IMR-90 (cell line): ENCODE measurements around the gene ELANE. TPM values are rescaled to one million over a fixed set of nuclear protein-coding genes. Genes with fewer than 3 reads are reported as not detected.

ENCODE experiments used
- ATAC-seq: fragments of 200-7000 bp; cut with Tn5 transposase; 2 replicates; pipeline ENCODE4 v1.9.1; 2020; ENCODE audit warnings: low read depth, mild to moderate bottlenecking, moderate library complexity
- BruUV-seq: library from RNA; stranded (reverse); fragments of 400-500 nt; replicated peaks from 2 replicates; lab custom pipeline; 2021; lab: Mats Ljungman, UMichigan
- CTCF ChIA-PET: fragments of 300-600 bp; formaldehyde crosslinking; extraction: SDS; loops from one replicate; lab custom pipeline; 2021; ENCODE audit warnings: antibody characterized with exemption; lab: Yijun Ruan, JAX
- POLR2A ChIA-PET: fragments of 300-600 bp; sonication (Branson Sonifier 250); formaldehyde crosslinking; loops from one replicate; lab custom pipeline; 2022; ENCODE audit warnings: antibody characterized with exemption; ENCODE audit not compliant: unreplicated experiment; lab: Charles Lee
- DNase-seq: peaks from one replicate; pipeline ENCODE4 v3.0.0; 2013
- H2AFZ ChIP-seq: replicated peaks from 2 replicates; pipeline ENCODE3; 2013; ENCODE audit warnings: low read length, mild to moderate bottlenecking; ENCODE audit not compliant: poor library complexity
- H2AK5ac ChIP-seq: 2 replicates; pipeline ENCODE4 v1.6.1; 2013; ENCODE audit warnings: low read depth, low read length, inconsistent platforms
- H2AK9ac ChIP-seq: replicated peaks from 2 replicates; pipeline ENCODE3; 2013; ENCODE audit warnings: mild to moderate bottlenecking, low read depth, low read length, moderate library complexity; ENCODE audit not compliant: poor library complexity
- H2BK120ac ChIP-seq: 2 replicates; pipeline ENCODE4 v1.6.1; 2013; ENCODE audit warnings: low read depth, low read length, inconsistent platforms
- H2BK15ac ChIP-seq: 3 replicates; pipeline ENCODE4 v1.6.1; 2013; ENCODE audit warnings: low read depth, low read length, inconsistent platforms
- H2BK20ac ChIP-seq: 2 replicates; pipeline ENCODE4 v1.6.1; 2013; ENCODE audit warnings: low read depth, mild to moderate bottlenecking, inconsistent platforms, low read length, moderate library complexity
- H2BK5ac ChIP-seq: 2 replicates; pipeline ENCODE4 v1.6.1; 2013; ENCODE audit warnings: mild to moderate bottlenecking, low read depth, low read length, inconsistent platforms; ENCODE audit not compliant: poor library complexity, severe bottlenecking
- H3K14ac ChIP-seq: replicated peaks from 2 replicates; pipeline ENCODE4 v1.6.1; 2013; ENCODE audit warnings: low read depth, low read length, inconsistent platforms
- H3K18ac ChIP-seq: 2 replicates; pipeline ENCODE4 v1.6.1; 2013; ENCODE audit warnings: low read depth, low read length, control low read depth
- H3K23ac ChIP-seq: 2 replicates; pipeline ENCODE4 v1.6.1; 2013; ENCODE audit warnings: low read depth, low read length, inconsistent platforms
- H3K27ac ChIP-seq: 2 replicates; pipeline ENCODE4 v1.5.1; 2013; ENCODE audit warnings: mild to moderate bottlenecking, control low read depth, low read length; ENCODE audit not compliant: insufficient read depth
- H3K27me3 ChIP-seq: 2 replicates; pipeline ENCODE4 v1.6.1; 2013; ENCODE audit warnings: low read length; ENCODE audit not compliant: control insufficient read depth, insufficient read depth
- H3K36me3 ChIP-seq: 2 replicates; pipeline ENCODE4 v1.6.1; 2013; ENCODE audit warnings: low read length, mixed read lengths; ENCODE audit not compliant: control insufficient read depth, insufficient read depth
- H3K4ac ChIP-seq: 2 replicates; pipeline ENCODE4 v1.6.1; 2013; ENCODE audit warnings: low read depth, low read length, inconsistent platforms
- H3K4me1 ChIP-seq: 2 replicates; pipeline ENCODE4 v1.6.1; 2013; ENCODE audit warnings: low read length, mixed read lengths; ENCODE audit not compliant: control insufficient read depth, insufficient read depth
- H3K4me2 ChIP-seq: 2 replicates; pipeline ENCODE4 v1.6.1; 2013; ENCODE audit warnings: low read depth, mild to moderate bottlenecking, control low read depth, low read length, moderate library complexity
- H3K4me3 ChIP-seq: 2 replicates; pipeline ENCODE4 v1.5.1; 2013; ENCODE audit warnings: low read depth, mild to moderate bottlenecking, control low read depth, low read length, moderate library complexity; ENCODE audit not compliant: insufficient read depth
- H3K56ac ChIP-seq: 2 replicates; pipeline ENCODE4 v1.6.1; 2013; ENCODE audit warnings: low read length, inconsistent platforms; ENCODE audit not compliant: insufficient read depth; ENCODE audit errors: extremely low read depth
- H3K79me1 ChIP-seq, 2 experiments: 2 replicates each; pipeline ENCODE4 v1.6.1; 2013; ENCODE audit warnings: low read length in 2 of 2, inconsistent platforms in 1 of 2, low read depth in 1 of 2
- H3K9ac ChIP-seq: 2 replicates; pipeline ENCODE4 v1.6.1; 2013; ENCODE audit warnings: low read depth, low read length, control low read depth
- H3K9me1 ChIP-seq: 2 replicates; pipeline ENCODE4 v1.6.1; 2013; ENCODE audit warnings: low read length, inconsistent platforms; ENCODE audit not compliant: insufficient read depth
- H3K9me3 ChIP-seq: 2 replicates; pipeline ENCODE4 v1.6.1; 2013; ENCODE audit warnings: low read length; ENCODE audit not compliant: control insufficient read depth, insufficient read depth
- H4K20me1 ChIP-seq: 2 replicates; pipeline ENCODE4 v1.6.1; 2013; ENCODE audit warnings: low read length, inconsistent platforms; ENCODE audit not compliant: insufficient read depth
- H4K5ac ChIP-seq: 2 replicates; pipeline ENCODE4 v1.6.1; 2013; ENCODE audit warnings: mild to moderate bottlenecking, low read depth, low read length, control low read depth
- H4K8ac ChIP-seq, 2 experiments: 2 replicates each; pipeline ENCODE4 v1.6.1; 2013; ENCODE audit warnings: low read depth in 2 of 2, low read length in 2 of 2, control low read depth in 1 of 2, inconsistent platforms in 1 of 2
- H4K91ac ChIP-seq: 2 replicates; pipeline ENCODE4 v1.6.1; 2013; ENCODE audit warnings: low read depth, low read length, inconsistent platforms; ENCODE audit not compliant: insufficient read depth
- BHLHE40 ChIP-seq: fragments of 150-350 bp; IDR thresholded peaks from 2 replicates; pipeline ENCODE4 v1.6.1; 2016; ENCODE audit warnings: mild to moderate bottlenecking, low read depth, low read length
- CEBPB ChIP-seq: IDR thresholded peaks from 2 replicates; pipeline ENCODE4 v1.6.1; 2012; ENCODE audit warnings: low read depth, low read length, improper control_type of control experiment
- CHD1 ChIP-seq: IDR thresholded peaks from 2 replicates; pipeline ENCODE4 v1.6.1; 2012; ENCODE audit warnings: low read depth, low read length, improper control_type of control experiment
- CTCF ChIP-seq: conservative IDR thresholded peaks from 2 replicates; pipeline ENCODE4 v1.5.1; 2012; ENCODE audit warnings: mild to moderate bottlenecking, low read depth, low read length, improper control_type of control experiment
- FOS ChIP-seq: fragments of 150-350 bp; IDR thresholded peaks from 2 replicates; pipeline ENCODE4 v1.6.1; 2016; ENCODE audit warnings: low read depth, low read length
- MAFK ChIP-seq: IDR thresholded peaks from 2 replicates; pipeline ENCODE4 v1.6.1; 2012; ENCODE audit warnings: low read depth, low read length, improper control_type of control experiment
- MXI1 ChIP-seq: IDR thresholded peaks from 2 replicates; pipeline ENCODE4 v1.6.1; 2012; ENCODE audit warnings: low read depth, mild to moderate bottlenecking, low read length, moderate library complexity, borderline replicate concordance
- NFE2L2 ChIP-seq: fragments of 150-350 bp; IDR thresholded peaks from 2 replicates; pipeline ENCODE4 v1.6.1; 2016; ENCODE audit warnings: low read depth, mild to moderate bottlenecking, low read length
- POLR2A ChIP-seq: IDR thresholded peaks from 2 replicates; pipeline ENCODE4 v1.6.1; 2012; ENCODE audit warnings: mild to moderate bottlenecking, low read depth, low read length
- RAD21 ChIP-seq: IDR thresholded peaks from 2 replicates; pipeline ENCODE4 v1.6.1; 2012; ENCODE audit warnings: low read length, improper control_type of control experiment
- RCOR1 ChIP-seq: IDR thresholded peaks from 2 replicates; pipeline ENCODE4 v1.6.1; 2012; ENCODE audit warnings: mild to moderate bottlenecking, low read length, improper control_type of control experiment; ENCODE audit not compliant: insufficient replicate concordance
- RFX5 ChIP-seq: IDR thresholded peaks from 2 replicates; pipeline ENCODE4 v1.8.0; 2012; ENCODE audit warnings: low read depth, mild to moderate bottlenecking, low read length, moderate library complexity
- SMC3 ChIP-seq: fragments of 150-350 bp; IDR thresholded peaks from 2 replicates; pipeline ENCODE4 v1.6.1; 2016; ENCODE audit warnings: low read depth, mild to moderate bottlenecking, antibody characterized with exemption, low read length, moderate library complexity
- USF2 ChIP-seq: fragments of 150-350 bp; IDR thresholded peaks from 2 replicates; pipeline ENCODE4 v1.6.1; 2017; ENCODE audit warnings: mild to moderate bottlenecking, antibody characterized with exemption, low read length, low read depth
- WGBS, 2 experiments: methylation state at CpG; one replicate each; pipeline versions ENCODE4 v1.1.5 to v1.1.7; 2013; ENCODE audit warnings: missing lambda C conversion rate in 2 of 2; ENCODE audit not compliant: insufficient read length in 1 of 2; ENCODE audit errors: extremely low coverage in 2 of 2; 5-methylcytosine and 5-hydroxymethylcytosine counted together
- dilution Hi-C: fragments of 300-500 bp; cut with HindIII; formaldehyde crosslinking; loops from one replicate; pipeline ENCODE4 v1.14.3; 2018; ENCODE audit warnings: low sequenced_read_pairs; ENCODE audit not compliant: unreplicated experiment
- in situ Hi-C: fragments of 300-500 bp; cut with MboI; formaldehyde crosslinking; loops from 3 replicates; pipeline ENCODE4 v1.14.3; 2019; ENCODE audit warnings: low sequenced_read_pairs, inconsistent platforms, mixed read lengths
- intact Hi-C: fragments of 100-400 bp; cut with micrococcal nuclease; formaldehyde crosslinking; loops from 2 replicates; pipeline ENCODE4 v1.10.0; 2022
- polyA plus RNA-seq, 3 experiments: library from polyadenylated mRNA; depleted of rRNA; stranded (reverse); fragments of >200 nt; gene quantifications; 2 replicates each; pipeline ENCODE4 v1.2.3, GENCODE V29; 2012; ENCODE audit warnings: low replicate concordance in 1 of 3
- total RNA-seq: library from RNA; depleted of rRNA; stranded (reverse); fragments of >200 nt; gene quantifications from 2 replicates; pipeline ENCODE4 v1.2.3, GENCODE V29; 2012
- TF ChIP-seq, protein P1 (sequence below): fragments of 150-350 bp; IDR thresholded peaks from 2 replicates; pipeline ENCODE4 v1.6.1; 2016; ENCODE audit warnings: low read depth, mild to moderate bottlenecking, low read length, moderate library complexity, borderline replicate concordance

Gene ELANE
- total and polyA plus RNA-seq, 2 of the 4 experiments (the other 2 are of a cell fraction), result 0.27 TPM; not detected in 1

DNA sequence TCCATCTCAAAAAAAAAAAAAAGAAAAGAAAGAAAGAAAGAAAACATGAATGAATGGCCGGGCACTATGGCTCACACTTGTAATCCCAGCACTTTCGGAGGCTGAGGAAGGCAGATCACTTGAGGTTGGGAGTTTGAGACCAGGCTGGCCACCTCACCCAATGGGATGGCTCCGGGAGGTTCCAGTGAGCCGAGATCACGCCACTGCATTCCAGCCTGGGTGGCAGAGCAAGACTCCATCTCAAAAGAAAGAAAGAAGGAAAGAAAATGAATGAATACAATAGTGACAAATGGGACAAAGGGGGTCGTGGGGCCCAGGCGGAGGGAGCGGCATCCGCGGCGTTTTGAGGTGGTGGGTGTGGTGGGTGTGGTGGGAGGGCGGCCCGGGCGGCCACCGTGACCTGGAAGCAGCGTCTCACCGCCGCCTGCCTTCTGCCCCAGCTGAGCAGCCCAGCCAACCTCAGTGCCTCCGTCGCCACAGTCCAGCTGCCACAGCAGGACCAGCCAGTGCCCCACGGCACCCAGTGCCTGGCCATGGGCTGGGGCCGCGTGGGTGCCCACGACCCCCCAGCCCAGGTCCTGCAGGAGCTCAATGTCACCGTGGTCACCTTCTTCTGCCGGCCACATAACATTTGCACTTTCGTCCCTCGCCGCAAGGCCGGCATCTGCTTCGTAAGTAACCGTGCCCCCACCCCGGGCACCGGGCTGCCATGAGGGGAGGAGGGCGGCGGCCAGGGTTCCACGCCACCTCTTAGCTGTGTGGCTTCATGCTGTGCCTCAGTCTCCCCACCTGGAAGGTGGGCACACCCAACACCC lies 6.2 kb upstream of the ELANE start:
- CTCF ChIA-PET, result interaction anchor here (0.7 kb wide), 1 partner anchor 174 kb away, joined by 4 read pairs; no protein-coding TSS in a partner anchor
- no TSS peak for BruUV-seq
- dilution Hi-C loops, result no loop called here
- TF ChIP-seq MAFK, result no peak
- TF ChIP-seq NFE2L2, result no peak
- TF ChIP-seq RFX5, result no peak
- TF ChIP-seq RAD21, result no peak
- TF ChIP-seq POLR2A, result no peak
- TF ChIP-seq SMC3, result no peak
- no peak for TF ChIP-seq CHD1
- TF ChIP-seq RCOR1, result no peak
- no peak for TF ChIP-seq FOS
- no peak for TF ChIP-seq BHLHE40
- TF ChIP-seq MXI1, result no peak
- no peak for TF ChIP-seq CEBPB
- TF ChIP-seq, protein P1, sequence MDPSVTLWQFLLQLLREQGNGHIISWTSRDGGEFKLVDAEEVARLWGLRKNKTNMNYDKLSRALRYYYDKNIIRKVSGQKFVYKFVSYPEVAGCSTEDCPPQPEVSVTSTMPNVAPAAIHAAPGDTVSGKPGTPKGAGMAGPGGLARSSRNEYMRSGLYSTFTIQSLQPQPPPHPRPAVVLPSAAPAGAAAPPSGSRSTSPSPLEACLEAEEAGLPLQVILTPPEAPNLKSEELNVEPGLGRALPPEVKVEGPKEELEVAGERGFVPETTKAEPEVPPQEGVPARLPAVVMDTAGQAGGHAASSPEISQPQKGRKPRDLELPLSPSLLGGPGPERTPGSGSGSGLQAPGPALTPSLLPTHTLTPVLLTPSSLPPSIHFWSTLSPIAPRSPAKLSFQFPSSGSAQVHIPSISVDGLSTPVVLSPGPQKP, result no peak
- no peak for TF ChIP-seq CTCF
- TF ChIP-seq USF2, result no peak

More for the DNA sequence above, 6.2 kb upstream of the ELANE start:
- Histone ChIP-seq H3K4ac (no peak overlapping the region), H3K18ac (no peak overlapping the region), H3K27ac (no peak overlapping the region), H4K91ac (no peak overlapping the region), H3K79me1 (no peaks in the 10 kb centered on the region), H3K4me2 (no peak overlapping the region), H3K4me3 (no peak overlapping the region), H4K20me1 (no peaks in the 10 kb centered on the region; the same call in 1 of the 2 replicates), H3K4me1 (peaks cover 7% of the 10 kb centered on the region), H3K9me1 (no peaks in the 10 kb centered on the region), H3K23ac (no peak overlapping the region), H2AFZ (no peak overlapping the region), H2BK20ac (no peak overlapping the region), H2BK15ac (no peak overlapping the region), H3K9me3 (no peaks in the 10 kb centered on the region), H2BK120ac (no peak overlapping the region), H2AK9ac (peak overlapping the region; percentile 55), H4K8ac (no peak overlapping the region), H3K14ac (no peak overlapping the region), H2AK5ac (no peak overlapping the region), H3K27me3 (peaks cover 20% of the 10 kb centered on the region), H4K5ac (no peak overlapping the region), H3K56ac (no peak overlapping the region), H2BK5ac (no peak overlapping the region), H3K9ac (no peak overlapping the region), H3K36me3 (no peaks in the 10 kb centered on the region)
- intact Hi-C loops, result no loop called here
- POLR2A ChIA-PET, result no interaction called here
- WGBS, 2 experiments, result 83% methylated on average over 16 of the region's 37 CpGs; no CpG with 5 or more reads in 1 of the 2 experiments
- DNase-seq, result no peak
- ATAC-seq, result no peak
- in situ Hi-C loops, result no loop called here
